ELR (cell line): ENCODE data around the gene MEIS1.
A peak's percentile ranks its signal among the peaks of the same experiment; 100 is the strongest.

Experiments used
- DNase-seq: peaks from one replicate; pipeline ENCODE4 v3.0.0-alpha.2; 2015; ENCODE audit warnings: low read depth

MEIS1 gene

GRCh38 chr2:66566726-66567399 is 131.9 kb downstream of the MEIS1 start:
- no peak for DNase-seq

GRCh38 chr2:66567729-66568128 is 132.8 kb downstream of the MEIS1 start:
- no peak for DNase-seq

GRCh38 chr2:66568650-66569300 is 133.8 kb downstream of the MEIS1 start:
- DNase-seq, result no peak

- peak; percentile 47 for DNase-seq
Observed at GRCh38 chr2:66569321-66569851, 134.5 kb downstream of the MEIS1 start.

GRCh38 chr2:66569974-66570373 is 135.0 kb downstream of the MEIS1 start:
- peak; percentile 36 for DNase-seq

GRCh38 chr2:66570471-66570870 is 135.5 kb downstream of the MEIS1 start:
- no peak for DNase-seq

GRCh38 chr2:66571918-66572317 is 137.0 kb downstream of the MEIS1 start:
- peak; percentile 64 for DNase-seq

- DNase-seq, result no peak
Observed at GRCh38 chr2:66572391-66572790, 137.5 kb downstream of the MEIS1 start.

GRCh38 chr2:66573416-66573815 is 138.5 kb downstream of the MEIS1 start:
- no peak for DNase-seq

GRCh38 chr2:66573821-66574233 is 138.9 kb downstream of the MEIS1 start:
- peak; percentile 32 for DNase-seq

- peak; percentile 91 for DNase-seq
Observed at GRCh38 chr2:66574701-66575624, 140.0 kb downstream of the MEIS1 start.

- peak; percentile 57 for DNase-seq
Observed at GRCh38 chr2:66575625-66576310, 140.8 kb downstream of the MEIS1 start.

- no peak for DNase-seq
Observed at GRCh38 chr2:66576311-66576560, 141.3 kb downstream of the MEIS1 start.

GRCh38 chr2:66576561-66577320 is 141.8 kb downstream of the MEIS1 start:
- DNase-seq, result peak; percentile 51

- DNase-seq, result no peak
Observed at GRCh38 chr2:66577321-66578053, 142.6 kb downstream of the MEIS1 start.

GRCh38 chr2:66578054-66578686 is 143.2 kb downstream of the MEIS1 start:
- no peak for DNase-seq

GRCh38 chr2:66578687-66579106 is 143.8 kb downstream of the MEIS1 start:
- no peak for DNase-seq

- DNase-seq, result no peak
Observed at GRCh38 chr2:66579186-66580126, 144.5 kb downstream of the MEIS1 start.
